ENCODE results near the gene RASGRP1.

DNA sequence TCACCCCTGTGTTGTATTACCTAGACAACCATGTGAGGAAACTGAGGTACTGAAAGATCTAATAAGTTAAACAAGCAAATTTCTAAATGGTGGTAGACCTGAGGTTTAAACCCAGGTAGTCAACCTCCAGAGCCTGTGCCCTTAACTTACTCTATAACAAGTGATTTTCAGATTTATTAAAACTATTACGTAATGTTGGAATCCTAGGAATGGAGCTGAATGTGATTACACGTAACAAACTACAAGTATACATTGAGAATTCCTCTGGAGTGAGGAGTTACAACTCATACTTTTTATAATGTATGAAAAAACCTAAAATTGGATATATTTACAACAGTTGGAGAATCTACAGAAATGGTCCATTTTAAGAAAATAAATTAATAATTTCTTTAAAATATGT is 92.6 kb downstream of the RASGRP1 start:
- TF ChIP-seq CTCF (IDR thresholded peaks at IDR 0.05) (no peak), EZH2 (IDR thresholded peaks at IDR 0.05; ENCODE audit: borderline replicate concordance, insufficient read depth, low read depth, low read length, poor library complexity, severe bottlenecking) (no peak)

All from B cell (primary cell).